ENCODE measurements around the gene ABI3.

Gene ABI3

GRCh38 chr17:49198211-49198610, 12.3 kb upstream of the ABI3 start:
- no peak for DNase-seq

DNA sequence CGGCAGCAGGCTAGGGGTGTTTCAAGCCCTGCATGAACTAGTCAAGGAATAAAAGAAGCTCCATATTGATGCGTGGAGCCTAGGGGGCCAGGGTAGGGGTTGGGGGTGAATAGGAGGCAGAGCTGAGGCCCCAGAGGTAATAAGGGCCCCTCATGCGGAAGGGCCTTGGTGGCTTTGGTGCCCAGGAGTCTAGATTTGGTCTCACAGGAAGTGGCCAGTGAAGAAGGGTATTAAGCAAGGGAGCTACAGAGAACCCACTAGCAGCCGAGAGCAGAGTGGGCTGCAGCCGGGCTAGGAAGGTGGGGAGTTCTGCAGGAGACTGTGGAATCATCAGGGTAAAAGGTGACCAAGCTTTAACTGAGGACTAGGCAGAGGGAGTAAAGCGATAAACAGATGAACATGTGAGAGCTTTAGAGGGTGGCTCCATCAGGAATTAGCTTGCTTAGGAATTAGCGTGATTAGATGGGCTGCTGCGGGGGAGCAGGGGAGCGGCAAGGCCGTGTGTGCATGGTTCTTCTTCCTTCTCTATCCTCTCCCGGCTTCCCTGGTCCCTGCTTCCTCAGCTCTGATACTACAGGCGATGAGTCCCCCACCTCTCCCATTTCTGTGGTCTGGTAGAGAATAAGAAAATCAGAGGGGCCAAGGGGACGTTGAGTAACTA, 10.0 kb upstream of the ABI3 start:
- no peak for DNase-seq

GRCh38 chr17:49201481-49201927, 9.0 kb upstream of the ABI3 start:
- no peak for DNase-seq

DNA sequence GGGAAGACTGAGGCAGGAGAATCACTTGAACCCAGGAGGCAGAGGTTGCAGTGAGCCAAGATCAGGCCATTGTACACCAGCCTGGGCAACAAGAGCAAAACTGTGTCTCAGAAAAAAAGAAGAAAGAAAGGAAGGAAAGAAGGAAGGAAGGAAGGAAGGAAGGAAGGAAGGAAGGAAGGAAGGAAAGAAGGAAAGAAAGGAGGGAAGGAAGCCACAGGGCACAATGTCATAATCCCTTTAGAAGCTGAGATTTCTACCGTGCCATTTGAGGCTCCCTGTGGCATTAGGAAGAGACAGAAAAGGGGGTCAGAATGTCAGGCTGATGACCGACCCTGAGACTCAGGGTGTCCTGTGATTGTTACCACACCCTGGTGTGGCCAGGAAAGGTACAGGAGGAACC, 6.7 kb upstream of the ABI3 start:
- DNase-seq: no peak

- DNase-seq: no peak
Observed at GRCh38 chr17:49204516-49204915, 6.0 kb upstream of the ABI3 start.

GRCh38 chr17:49209061-49209571, 1.4 kb upstream of the ABI3 start:
- DNase-seq: no peak

- no peak for DNase-seq
Observed at GRCh38 chr17:49213399-49213798, 2.9 kb downstream of the ABI3 start.

- no peak for DNase-seq
Observed at GRCh38 chr17:49213847-49214246, 3.3 kb downstream of the ABI3 start.

GRCh38 chr17:49214676-49215360, 4.3 kb downstream of the ABI3 start:
- DNase-seq: no peak

DNA sequence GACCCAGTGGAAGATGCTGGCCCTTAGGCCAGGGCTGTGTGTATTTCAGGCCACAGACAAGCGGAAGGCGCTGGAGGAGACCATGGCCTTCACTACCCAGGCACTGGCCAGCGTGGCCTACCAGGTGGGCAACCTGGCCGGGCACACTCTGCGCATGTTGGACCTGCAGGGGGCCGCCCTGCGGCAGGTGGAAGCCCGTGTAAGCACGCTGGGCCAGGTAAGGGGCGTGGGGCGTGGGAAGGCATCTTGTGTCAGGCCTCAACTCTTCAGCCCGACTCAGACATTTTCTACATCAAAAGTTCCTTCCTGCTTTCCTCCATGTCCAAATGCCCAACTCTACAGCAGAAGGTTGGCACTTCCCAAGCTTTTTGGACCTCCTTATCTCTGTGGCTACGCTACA, 6.0 kb downstream of the ABI3 start:
- DNase-seq: no peak

GRCh38 chr17:49216953-49217650, 6.6 kb downstream of the ABI3 start:
- DNase-seq: no peak

- no peak for DNase-seq
Observed at GRCh38 chr17:49217651-49218413, 7.3 kb downstream of the ABI3 start.

DNA sequence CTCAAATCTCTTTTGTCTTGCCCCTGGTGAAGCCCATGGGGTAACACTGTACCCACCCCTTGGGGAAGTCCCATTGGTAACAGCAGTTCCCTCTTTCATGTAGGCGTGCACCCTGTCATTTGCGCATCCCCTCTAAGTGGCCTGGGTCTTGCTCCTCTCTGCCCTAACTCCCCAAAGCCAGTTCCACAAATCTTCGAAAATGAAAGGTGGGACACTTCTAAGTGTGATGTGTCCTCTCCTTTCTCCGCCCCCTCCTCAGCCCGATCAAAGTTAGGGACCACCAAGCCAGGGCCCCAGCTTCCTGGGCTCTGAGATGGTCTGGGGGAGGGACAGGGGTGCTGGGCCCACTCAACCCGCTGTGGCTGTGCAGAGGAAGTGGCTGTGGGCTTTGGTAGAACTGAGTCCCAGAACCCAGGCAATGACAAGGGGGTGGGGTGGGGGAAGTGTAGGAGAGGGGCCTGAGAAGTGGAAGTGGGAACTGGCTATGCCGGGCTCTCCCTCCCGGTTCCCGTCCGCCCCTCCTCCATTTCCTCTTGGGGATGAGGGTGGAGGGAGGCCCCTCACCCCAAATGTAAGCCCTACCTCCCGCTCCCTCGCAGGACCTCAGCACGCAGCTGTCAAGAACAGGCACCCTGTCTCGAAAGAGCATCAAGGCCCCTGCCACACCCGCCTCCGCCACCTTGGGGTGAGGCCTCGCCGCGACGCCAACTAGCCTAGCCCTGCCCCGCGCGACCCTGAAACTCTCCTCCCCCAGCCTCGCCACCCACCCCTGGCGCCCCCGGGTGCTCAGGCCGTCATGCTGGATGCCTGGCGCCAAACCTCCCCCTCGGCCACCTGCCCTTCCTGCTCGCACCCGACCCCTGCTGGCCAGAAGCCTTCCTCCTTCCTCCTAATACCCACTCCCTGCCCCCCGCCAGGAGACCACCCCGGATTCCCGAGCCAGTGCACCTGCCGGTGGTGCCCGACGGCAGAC, 8.7 kb downstream of the ABI3 start:
- DNase-seq: no peak

DNA sequence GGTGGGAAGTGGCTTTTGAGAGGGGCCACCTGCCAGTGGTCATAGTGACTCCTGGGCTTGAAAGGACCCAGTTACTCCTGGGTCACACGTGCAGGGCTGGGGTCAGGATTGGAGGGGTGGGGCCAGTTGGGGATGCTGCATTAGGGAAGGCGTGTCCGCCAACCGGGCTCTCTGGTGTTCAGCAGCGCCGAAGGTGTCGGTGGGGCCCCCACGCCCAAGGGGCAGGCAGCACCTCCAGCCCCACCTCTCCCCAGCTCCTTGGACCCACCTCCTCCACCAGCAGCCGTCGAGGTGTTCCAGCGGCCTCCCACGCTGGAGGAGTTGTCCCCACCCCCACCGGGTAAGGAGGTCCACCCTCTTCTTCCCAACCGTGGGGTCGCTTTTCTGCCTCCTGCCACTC, 9.5 kb downstream of the ABI3 start:
- no peak for DNase-seq

- DNase-seq: no peak
Observed at GRCh38 chr17:49223168-49223516, 12.6 kb downstream of the ABI3 start.

DNA sequence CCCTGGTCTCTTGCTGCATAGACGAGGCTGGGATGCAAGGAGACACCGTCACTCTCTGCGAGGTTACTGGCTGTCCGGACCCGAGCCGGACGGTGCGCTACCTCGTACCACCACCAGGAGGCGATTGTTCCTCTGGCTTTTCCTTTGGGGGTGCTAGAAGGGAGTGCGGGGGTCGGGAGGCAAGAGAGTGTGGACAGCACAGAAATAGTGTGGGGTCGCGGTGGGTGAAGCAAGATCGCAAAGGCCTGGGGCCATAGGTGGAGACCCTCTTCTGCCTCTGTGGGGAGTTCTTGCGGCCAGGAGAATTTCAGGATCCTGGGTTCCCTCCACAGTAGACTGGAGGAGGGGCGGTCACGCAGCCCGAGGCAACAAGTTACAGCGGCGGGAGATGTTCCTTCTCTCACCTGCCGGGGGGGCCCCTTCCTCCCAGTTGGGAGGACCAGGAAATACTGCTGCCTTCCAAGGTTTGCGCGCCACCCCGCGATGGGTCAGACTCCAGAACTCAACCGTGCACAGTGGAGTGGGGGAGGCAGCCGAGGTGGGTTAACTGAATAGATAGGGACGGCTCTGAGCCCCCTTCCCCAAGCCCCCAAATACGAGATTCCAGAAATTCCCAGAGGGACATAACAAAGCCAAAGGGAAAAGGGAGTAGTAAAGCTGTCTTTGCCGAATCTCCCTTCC, 13.2 kb downstream of the ABI3 start:
- peak in 1 of 2 experiments; percentile 29 for DNase-seq

GRCh38 chr17:49224198-49224996, 13.9 kb downstream of the ABI3 start:
- no peak for DNase-seq

DNA sequence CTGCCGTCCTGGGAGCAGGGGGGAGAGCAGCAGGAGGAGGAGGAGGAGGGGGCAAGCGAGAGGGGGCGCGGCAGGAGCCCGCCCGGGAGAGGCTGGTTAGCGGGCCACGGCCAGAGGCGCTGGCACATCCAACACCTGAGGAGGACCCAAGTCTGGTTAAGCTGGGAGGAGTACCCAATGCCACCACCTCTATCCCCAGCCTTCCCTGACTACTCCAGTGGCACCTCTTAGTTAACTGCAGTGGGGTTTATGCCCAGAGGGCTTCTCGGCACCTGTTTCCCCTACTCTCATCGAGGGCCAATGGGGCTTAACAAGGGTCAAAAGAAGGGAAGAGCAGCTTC, 14.5 kb downstream of the ABI3 start:
- no peak for DNase-seq

DNA sequence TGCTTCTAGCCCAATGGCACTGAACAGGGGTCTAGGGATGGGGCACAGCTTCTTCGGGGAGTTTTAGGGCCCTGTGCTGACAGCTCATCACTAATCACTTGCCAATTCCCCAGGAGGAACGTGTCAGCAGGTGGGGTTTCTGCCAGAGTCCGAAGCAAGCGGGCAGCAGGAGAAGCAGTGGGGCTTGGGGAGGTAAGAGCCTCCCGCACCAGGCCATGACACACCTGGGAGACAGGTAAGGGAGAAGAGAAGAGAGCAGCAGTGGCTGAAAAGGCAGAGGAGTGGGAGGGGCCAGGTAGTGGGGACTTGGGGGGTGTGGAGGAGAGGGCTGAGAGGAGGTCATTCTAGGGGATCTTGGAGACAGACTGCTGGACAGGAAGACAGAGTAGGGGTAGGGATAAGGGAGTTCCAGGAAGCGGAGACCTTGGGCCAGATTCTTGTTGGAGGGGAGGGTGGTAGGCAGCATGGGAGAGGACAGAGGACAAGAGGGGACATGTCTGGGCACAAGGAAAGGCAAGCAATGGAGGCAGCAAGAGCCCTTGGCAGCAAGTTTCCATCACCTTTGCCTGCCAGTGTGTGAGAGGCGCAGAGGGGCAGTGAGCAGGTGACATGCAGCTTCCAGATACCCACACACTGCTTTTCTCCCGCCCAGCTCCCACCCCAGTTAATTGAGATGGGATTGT, 15.2 kb downstream of the ABI3 start:
- DNase-seq: no peak

Data from NCI-H446 (cell line).